Breast epithelium (tissue), 3 donors: ENCODE measurements around the gene PCSK1.
"Not testable (repeated sequence)": the region's sequence is repeated elsewhere in the genome, so short reads cannot be mapped to it uniquely, and the experiment has no call there.

Source experiments
- POLR2A ChIP-seq: fragments of 450-650 bp; IDR thresholded peaks from one replicate; pipeline ENCODE4 v1.6.1; 2016; ENCODE audit warnings: antibody characterized with exemption, mild to moderate bottlenecking, moderate library complexity
- POLR2AphosphoS5 ChIP-seq, 3 donors: sonication (generic); formaldehyde crosslinking; IDR thresholded peaks; one replicate each; pipeline ENCODE4 v1.6.1; 2017; ENCODE audit warnings: antibody characterized with exemption in 3 of 3
- TF ChIP-seq, protein P1 (sequence below), 3 donors: fragments of 450-650 bp; IDR thresholded peaks; one replicate each; pipeline ENCODE4 v1.5.1; 2016 to 2017; ENCODE audit warnings: antibody characterized with exemption in 3 of 3, mild to moderate bottlenecking in 3 of 3, moderate library complexity in 3 of 3

GRCh38 chr5:96367337-96367736, 65.7 kb downstream of the PCSK1 start:
- TF ChIP-seq, protein P1, sequence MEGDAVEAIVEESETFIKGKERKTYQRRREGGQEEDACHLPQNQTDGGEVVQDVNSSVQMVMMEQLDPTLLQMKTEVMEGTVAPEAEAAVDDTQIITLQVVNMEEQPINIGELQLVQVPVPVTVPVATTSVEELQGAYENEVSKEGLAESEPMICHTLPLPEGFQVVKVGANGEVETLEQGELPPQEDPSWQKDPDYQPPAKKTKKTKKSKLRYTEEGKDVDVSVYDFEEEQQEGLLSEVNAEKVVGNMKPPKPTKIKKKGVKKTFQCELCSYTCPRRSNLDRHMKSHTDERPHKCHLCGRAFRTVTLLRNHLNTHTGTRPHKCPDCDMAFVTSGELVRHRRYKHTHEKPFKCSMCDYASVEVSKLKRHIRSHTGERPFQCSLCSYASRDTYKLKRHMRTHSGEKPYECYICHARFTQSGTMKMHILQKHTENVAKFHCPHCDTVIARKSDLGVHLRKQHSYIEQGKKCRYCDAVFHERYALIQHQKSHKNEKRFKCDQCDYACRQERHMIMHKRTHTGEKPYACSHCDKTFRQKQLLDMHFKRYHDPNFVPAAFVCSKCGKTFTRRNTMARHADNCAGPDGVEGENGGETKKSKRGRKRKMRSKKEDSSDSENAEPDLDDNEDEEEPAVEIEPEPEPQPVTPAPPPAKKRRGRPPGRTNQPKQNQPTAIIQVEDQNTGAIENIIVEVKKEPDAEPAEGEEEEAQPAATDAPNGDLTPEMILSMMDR (IDR thresholded peaks at IDR 0.05): not testable (repeated sequence)
- not testable (repeated sequence) for TF ChIP-seq POLR2A; POLR2AphosphoS5 (IDR thresholded peaks at IDR 0.05)
